Measurements from ENCODE around the gene RNF215. TPM values are rescaled to one million over a fixed set of nuclear protein-coding genes. Genes with fewer than 3 reads are reported as not detected.
"Not testable (repeated sequence)": the region's sequence is repeated elsewhere in the genome, so short reads cannot be mapped to it uniquely, and the experiment has no call there.

The RNF215 gene
- total RNA-seq, 1 donor from 2014 or later, result 4.9 TPM

- Histone ChIP-seq H3K36me3 (peaks cover 12% of the 10 kb centered on the region), H3K4me3 (no peak overlapping the region), H3K27ac (replicated peaks) (no peak overlapping the region), H3K27me3 (ENCODE audit: low read depth) (no peaks in the 10 kb centered on the region), H3K9me3 (replicated peaks) (no peaks in the 10 kb centered on the region), H3K4me1 (no peaks in the 10 kb centered on the region)
- TF ChIP-seq, protein P1, sequence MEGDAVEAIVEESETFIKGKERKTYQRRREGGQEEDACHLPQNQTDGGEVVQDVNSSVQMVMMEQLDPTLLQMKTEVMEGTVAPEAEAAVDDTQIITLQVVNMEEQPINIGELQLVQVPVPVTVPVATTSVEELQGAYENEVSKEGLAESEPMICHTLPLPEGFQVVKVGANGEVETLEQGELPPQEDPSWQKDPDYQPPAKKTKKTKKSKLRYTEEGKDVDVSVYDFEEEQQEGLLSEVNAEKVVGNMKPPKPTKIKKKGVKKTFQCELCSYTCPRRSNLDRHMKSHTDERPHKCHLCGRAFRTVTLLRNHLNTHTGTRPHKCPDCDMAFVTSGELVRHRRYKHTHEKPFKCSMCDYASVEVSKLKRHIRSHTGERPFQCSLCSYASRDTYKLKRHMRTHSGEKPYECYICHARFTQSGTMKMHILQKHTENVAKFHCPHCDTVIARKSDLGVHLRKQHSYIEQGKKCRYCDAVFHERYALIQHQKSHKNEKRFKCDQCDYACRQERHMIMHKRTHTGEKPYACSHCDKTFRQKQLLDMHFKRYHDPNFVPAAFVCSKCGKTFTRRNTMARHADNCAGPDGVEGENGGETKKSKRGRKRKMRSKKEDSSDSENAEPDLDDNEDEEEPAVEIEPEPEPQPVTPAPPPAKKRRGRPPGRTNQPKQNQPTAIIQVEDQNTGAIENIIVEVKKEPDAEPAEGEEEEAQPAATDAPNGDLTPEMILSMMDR (IDR thresholded peaks at IDR 0.05; ENCODE audit: borderline replicate concordance), result no peak
- no peak for DNase-seq
- intact Hi-C loops (cut with micrococcal nuclease), result no loop called here
Measured at GRCh38 chr22:30408388-30409102, 21.3 kb upstream of the RNF215 start.

- Histone ChIP-seq H3K27me3 (ENCODE audit: low read depth) (no peaks in the 10 kb centered on the region), H3K36me3 (peaks cover 12% of the 10 kb centered on the region), H3K27ac (replicated peaks) (no peak overlapping the region), H3K9me3 (replicated peaks) (no peaks in the 10 kb centered on the region), H3K4me1 (no peaks in the 10 kb centered on the region), H3K4me3 (no peak overlapping the region)
- intact Hi-C loops (cut with micrococcal nuclease), result no loop called here
- no peak for DNase-seq
- TF ChIP-seq, protein P1 (IDR thresholded peaks at IDR 0.05; ENCODE audit: borderline replicate concordance), result no peak
Measured at GRCh38 chr22:30406400-30406799, 19.2 kb upstream of the RNF215 start.

- Histone ChIP-seq H3K27me3 (ENCODE audit: low read depth) (no peaks in the 10 kb centered on the region), H3K27ac (replicated peaks) (no peak overlapping the region), H3K4me3 (no peak overlapping the region), H3K9me3 (replicated peaks) (no peaks in the 10 kb centered on the region), H3K4me1 (no peaks in the 10 kb centered on the region), H3K36me3 (peaks cover 7% of the 10 kb centered on the region)
- TF ChIP-seq, protein P1 (IDR thresholded peaks at IDR 0.05; ENCODE audit: borderline replicate concordance), result no peak
- no peak for DNase-seq
- intact Hi-C loops (cut with micrococcal nuclease), result no loop called here
Measured at GRCh38 chr22:30405731-30406130, 18.5 kb upstream of the RNF215 start.

- Histone ChIP-seq H3K4me1 (no peaks in the 10 kb centered on the region), H3K36me3 (no peaks in the 10 kb centered on the region), H3K27me3 (ENCODE audit: low read depth) (no peaks in the 10 kb centered on the region), H3K27ac (replicated peaks) (no peak overlapping the region), H3K4me3 (no peak overlapping the region), H3K9me3 (replicated peaks) (no peaks in the 10 kb centered on the region)
- DNase-seq, result no peak
- TF ChIP-seq, protein P1 (IDR thresholded peaks at IDR 0.05; ENCODE audit: borderline replicate concordance), result no peak
- intact Hi-C loops (cut with micrococcal nuclease), result no loop called here
Measured at GRCh38 chr22:30404307-30404706, 17.1 kb upstream of the RNF215 start.

GRCh38 chr22:30402766-30403104 lies 15.5 kb upstream of the RNF215 start:
- H3K27me3 ChIP-seq (ENCODE audit: low read depth); H3K36me3 ChIP-seq; H3K4me3 ChIP-seq; H3K9me3 ChIP-seq (replicated peaks); DNase-seq; intact Hi-C loops (cut with micrococcal nuclease); H3K27ac ChIP-seq (replicated peaks); H3K4me1 ChIP-seq: not testable (repeated sequence)

GRCh38 chr22:30402028-30402765 lies 15.0 kb upstream of the RNF215 start:
- no peak overlapping the region for H3K27ac ChIP-seq (replicated peaks)
- TF ChIP-seq, protein P1 (IDR thresholded peaks at IDR 0.05; ENCODE audit: borderline replicate concordance), result no peak
- intact Hi-C loops (cut with micrococcal nuclease), result no loop called here

DNA sequence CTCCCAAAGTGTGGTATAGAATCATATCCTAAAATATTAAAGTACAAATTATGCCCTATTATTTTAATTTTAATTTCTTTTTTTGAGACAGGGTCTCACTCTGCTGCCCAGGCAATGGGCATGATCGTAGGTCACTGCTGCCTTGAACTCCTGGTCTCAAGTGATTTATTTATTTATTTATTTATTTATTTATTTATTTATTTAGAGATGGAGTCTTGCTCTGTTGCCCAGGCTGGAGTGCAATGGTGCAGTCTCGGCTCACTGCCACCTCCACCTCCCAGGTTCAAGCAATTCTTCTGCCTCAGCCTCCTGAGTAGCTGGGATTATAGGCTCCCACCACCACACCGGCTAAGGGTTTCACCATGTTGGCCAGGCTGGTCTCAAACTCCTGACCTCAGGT lies 13.8 kb upstream of the RNF215 start:
- Histone ChIP-seq H3K4me1 (peaks cover 21% of the 10 kb centered on the region), H3K27me3 (ENCODE audit: low read depth) (peaks cover 26% of the 10 kb centered on the region)
- H3K9me3 ChIP-seq (replicated peaks); H3K27ac ChIP-seq (replicated peaks); intact Hi-C loops (cut with micrococcal nuclease); H3K36me3 ChIP-seq; H3K4me3 ChIP-seq; DNase-seq: not testable (repeated sequence)

More at GRCh38 chr22:30402028-30402765, 15.0 kb upstream of the RNF215 start:
- DNase-seq, result no peak
- Histone ChIP-seq H3K27me3 (ENCODE audit: low read depth) (peaks cover 15% of the 10 kb centered on the region), H3K9me3 (replicated peaks) (no peaks in the 10 kb centered on the region), H3K4me1 (peaks cover 10% of the 10 kb centered on the region), H3K36me3 (no peaks in the 10 kb centered on the region), H3K4me3 (no peak overlapping the region)

All from left ventricle myocardium inferior (tissue), 1 donor.